HCT116 (cell line): ENCODE data around the gene PNKP. TPM values are rescaled to one million over a fixed set of nuclear protein-coding genes. Genes with fewer than 3 reads are reported as not detected.

Source experiments
- ATAC-seq: fragments of 200-7000 bp; cut with Tn5 transposase; 2 replicates; pipeline ENCODE4 v1.9.1; 2020; ENCODE audit warnings: mild to moderate bottlenecking, moderate library complexity
- BruUV-seq: library from RNA; stranded (reverse); fragments of 400-500 nt; replicated peaks from 2 replicates; lab custom pipeline; 2021; lab: Mats Ljungman, UMichigan
- CTCF ChIA-PET: fragments of 300-600 bp; sonication (Branson Sonifier 250); formaldehyde crosslinking; loops from one replicate; lab custom pipeline; 2021; ENCODE audit warnings: antibody characterized with exemption; lab: Charles Lee
- POLR2A ChIA-PET: fragments of 300-600, 350-600 bp; sonication (Branson Sonifier 250); formaldehyde crosslinking; loops from one replicate; lab custom pipeline; 2021; ENCODE audit warnings: antibody characterized with exemption; lab: Charles Lee
- RAD21 ChIA-PET, 2 experiments: fragments of 300-600 bp; sonication (Branson Sonifier 250); formaldehyde crosslinking; loops; one replicate each; lab custom pipeline; 2023; ENCODE audit warnings: low total read pairs in 2 of 2; ENCODE audit not compliant: uncharacterized antibody in 2 of 2, unreplicated experiment in 2 of 2, low non-redundant PET in 1 of 2; lab: Charles Lee
- DNase-seq: peaks from one replicate; pipeline ENCODE4 v3.0.0-alpha.2; 2010; ENCODE audit warnings: low read depth, low spot score
- H2AFZ ChIP-seq: fragments of 200-600 bp; shearing (Covaris generic), sonication (generic); 2 replicates; pipeline ENCODE4 v1.6.1; 2017; ENCODE audit warnings: low read depth, mixed run types, mixed read lengths, antibody characterized with exemption, low read length; ENCODE audit not compliant: poor library complexity, severe bottlenecking
- H3K27ac ChIP-seq: 2 replicates; pipeline ENCODE4 v1.5.1; 2012; ENCODE audit warnings: low read depth, low read length
- H3K27me3 ChIP-seq: fragments of 200-600 bp; sonication (generic); 2 replicates; pipeline ENCODE4 v1.6.1; 2016; ENCODE audit warnings: mixed run types, low read length, mixed read lengths; ENCODE audit not compliant: insufficient read depth
- H3K36me3 ChIP-seq, 2 experiments: fragments of 200-500 bp in 1 of 2; fragments of 200-600 bp in 1 of 2; sonication (Bioruptor generic) in 1 of 2; sonication (generic) in 1 of 2; 2 replicates each; pipeline versions ENCODE4 v1.5.1 to v1.6.1; 2014 to 2016; ENCODE audit warnings: low read length in 2 of 2, inconsistent platforms in 1 of 2, mixed read lengths in 1 of 2, mixed run types in 1 of 2; ENCODE audit not compliant: insufficient read depth in 2 of 2, control insufficient read depth in 1 of 2
- H3K4me1 ChIP-seq, 2 experiments: fragments of 200-600 bp in 1 of 2; sonication (generic) in 1 of 2; 2 replicates each; pipeline versions ENCODE4 v1.5.1 to v1.6.1; 2012 to 2017; ENCODE audit warnings: low read length in 2 of 2, inconsistent platforms in 1 of 2, mild to moderate bottlenecking in 1 of 2, mixed read lengths in 1 of 2, mixed run types in 1 of 2, moderate library complexity in 1 of 2; ENCODE audit not compliant: insufficient read depth in 2 of 2, control insufficient read depth in 1 of 2
- H3K4me2 ChIP-seq: fragments of 200-600 bp; sonication (generic); 2 replicates; pipeline ENCODE4 v1.6.1; 2017; ENCODE audit warnings: mixed run types, low read length, mixed read lengths
- H3K4me3 ChIP-seq, 2 experiments: fragments of 200-600 bp in 1 of 2; sonication (generic) in 1 of 2; replicated peaks in 1 of 2; 2 replicates each; pipeline ENCODE4 v1.5.1; 2011 to 2016; ENCODE audit warnings: low read length in 2 of 2, control low read depth in 1 of 2, low read depth in 1 of 2, mild to moderate bottlenecking in 1 of 2, mixed read lengths in 1 of 2, mixed run types in 1 of 2
- H3K79me2 ChIP-seq: fragments of 200-600 bp; sonication (generic); 2 replicates; pipeline ENCODE4 v1.6.1; 2017; ENCODE audit warnings: mild to moderate bottlenecking, mixed run types, low read length, moderate library complexity, mixed read lengths; ENCODE audit not compliant: insufficient read depth
- H3K9ac ChIP-seq: fragments of 200-600 bp; sonication (generic); 2 replicates; pipeline ENCODE4 v1.6.1; 2016; ENCODE audit warnings: low read length, mixed read lengths
- H3K9me2 ChIP-seq: fragments of 200-600 bp; sonication (generic), shearing (Covaris generic); 2 replicates; pipeline ENCODE4 v1.6.1; 2017; ENCODE audit warnings: mixed run types, mild to moderate bottlenecking, moderate library complexity; ENCODE audit not compliant: insufficient read depth
- H3K9me3 ChIP-seq, 2 experiments: fragments of 200-500 bp in 1 of 2; fragments of 200-600 bp in 1 of 2; sonication (Bioruptor generic) in 1 of 2; sonication (generic) in 1 of 2; 2 replicates each; pipeline ENCODE4 v1.6.1; 2014 to 2017; ENCODE audit warnings: low read length in 2 of 2, mixed read lengths in 2 of 2, inconsistent platforms in 1 of 2, low read depth in 1 of 2, mild to moderate bottlenecking in 1 of 2, mixed run types in 1 of 2, moderate library complexity in 1 of 2; ENCODE audit not compliant: control insufficient read depth in 1 of 2, insufficient read depth in 1 of 2
- H4K20me1 ChIP-seq: fragments of 200-600 bp; sonication (generic), shearing (Covaris generic); 2 replicates; pipeline ENCODE4 v1.6.1; 2017; ENCODE audit warnings: mixed run types, mild to moderate bottlenecking, moderate library complexity; ENCODE audit not compliant: insufficient read depth
- EGR1 ChIP-seq: IDR thresholded peaks from 2 replicates; pipeline ENCODE4 v1.6.1; 2012; ENCODE audit warnings: low read depth
- EZH2phosphoT487 ChIP-seq: fragments of 200-600 bp; IDR thresholded peaks from 2 replicates; pipeline ENCODE4 v1.6.1; 2018; ENCODE audit warnings: antibody characterized with exemption, borderline replicate concordance
- JUND ChIP-seq: IDR thresholded peaks from 2 replicates; pipeline ENCODE4 v1.6.1; 2012
- POLR2AphosphoS5 ChIP-seq: IDR thresholded peaks from 2 replicates; pipeline ENCODE4 v1.6.1; 2011; ENCODE audit warnings: mild to moderate bottlenecking, low read depth, low read length, moderate library complexity
- RAD21 ChIP-seq: IDR thresholded peaks from 2 replicates; pipeline ENCODE4 v1.6.1; 2012; ENCODE audit warnings: low read depth, mild to moderate bottlenecking
- SIN3A ChIP-seq: IDR thresholded peaks from 2 replicates; pipeline ENCODE4 v1.6.1; 2012; ENCODE audit warnings: low read depth
- SRF ChIP-seq: IDR thresholded peaks from 2 replicates; pipeline ENCODE4 v1.6.1; 2012; ENCODE audit warnings: low read depth
- YY1 ChIP-seq: IDR thresholded peaks from 2 replicates; pipeline ENCODE4 v1.6.1; 2011; ENCODE audit warnings: low read length, low read depth, moderate library complexity, mild to moderate bottlenecking; ENCODE audit not compliant: insufficient replicate concordance; ENCODE audit errors: extremely low read depth
- intact Hi-C: fragments of 100-400 bp; cut with micrococcal nuclease; formaldehyde crosslinking; loops from 2 replicates; pipeline ENCODE4 v1.10.0; 2022
- total RNA-seq: library from RNA; stranded (reverse); gene quantifications from one replicate; pipeline ENCODE4 v1.2.1, GENCODE V29; 2021; ENCODE audit not compliant: unreplicated experiment
- TF ChIP-seq, protein P1 (sequence below): IDR thresholded peaks from 2 replicates; pipeline ENCODE4 v1.6.1; 2012

PNKP gene
- total RNA-seq, 1 experiment from 2014 or later, result 129 TPM

- intact Hi-C loops, result no loop called here
- H3K4me2 ChIP-seq, result no peak overlapping the region
- TF ChIP-seq, protein P1, sequence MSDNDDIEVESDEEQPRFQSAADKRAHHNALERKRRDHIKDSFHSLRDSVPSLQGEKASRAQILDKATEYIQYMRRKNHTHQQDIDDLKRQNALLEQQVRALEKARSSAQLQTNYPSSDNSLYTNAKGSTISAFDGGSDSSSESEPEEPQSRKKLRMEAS, result no peak
- no peak for TF ChIP-seq SIN3A
- no peak for TF ChIP-seq EGR1
- TF ChIP-seq SRF, result no peak
- no peak overlapping the region for H3K4me3 ChIP-seq
- H2AFZ ChIP-seq, result no peak overlapping the region
- CTCF ChIA-PET, result no interaction called here
- RAD21 ChIA-PET, result no interaction called here
- POLR2A ChIA-PET, result no interaction called here
- H3K9me2 ChIP-seq, result no peaks in the 10 kb centered on the region
- no peaks in the 10 kb centered on the region for H4K20me1 ChIP-seq
- no peak overlapping the region for H3K27ac ChIP-seq
- no TSS peak for BruUV-seq
- no peaks in the 10 kb centered on the region for H3K9me3 ChIP-seq
- H3K4me1 ChIP-seq, result peaks cover 17 to 20% of the 10 kb centered on the region in 2 experiments
- DNase-seq, result no peak
- H3K27me3 ChIP-seq, result no peaks in the 10 kb centered on the region
- H3K36me3 ChIP-seq, result peaks cover 3 to 4% of the 10 kb centered on the region in 2 experiments; a peak in 3 of 4 replicates
- H3K79me2 ChIP-seq, result no peaks in the 10 kb centered on the region
- no peak overlapping the region for H3K9ac ChIP-seq
- no peak for ATAC-seq
Measured at GRCh38 chr19:49844138-49845095, 23.0 kb downstream of the PNKP start.

DNA sequence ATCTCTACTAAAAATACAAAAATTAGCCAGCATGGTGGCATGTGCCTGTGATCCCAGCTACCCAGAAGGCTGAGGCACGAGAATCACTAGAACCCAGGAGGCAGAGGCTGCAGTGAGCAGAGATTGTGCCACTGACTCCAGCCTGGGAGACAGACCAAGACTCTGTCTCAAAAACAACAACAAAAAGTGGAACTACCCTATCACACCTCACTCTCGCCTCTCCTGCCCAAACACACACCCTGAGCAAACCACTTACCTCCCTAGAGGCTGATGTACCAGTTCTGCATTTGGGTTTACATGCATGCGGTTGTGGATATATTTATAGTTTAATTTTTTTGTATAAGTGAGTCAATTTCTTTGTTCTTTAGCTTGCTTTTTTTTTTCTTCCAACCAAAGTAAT is 24.1 kb downstream of the PNKP start:
- POLR2A ChIA-PET, result no interaction called here
- Histone ChIP-seq H3K9me2 (no peaks in the 10 kb centered on the region), H3K27me3 (no peaks in the 10 kb centered on the region), H3K4me2 (no peak overlapping the region), H4K20me1 (no peaks in the 10 kb centered on the region), H3K27ac (no peak overlapping the region), H3K79me2 (no peaks in the 10 kb centered on the region), H2AFZ (no peak overlapping the region), H3K36me3 (peaks cover 12 to 15% of the 10 kb centered on the region in 2 experiments), H3K4me3 (no peak overlapping the region), H3K9me3 (no peaks in the 10 kb centered on the region), H3K9ac (no peak overlapping the region), H3K4me1 (peaks cover 8% of the 10 kb centered on the region in 2 experiments)
- BruUV-seq, result no TSS peak
- no peak for DNase-seq
- RAD21 ChIA-PET, result no interaction called here
- CTCF ChIA-PET, result no interaction called here
- intact Hi-C loops, result no loop called here
- TF ChIP-seq EZH2phosphoT487 (no peak), JUND (no peak), POLR2AphosphoS5 (no peak), SIN3A (no peak), EGR1 (no peak), YY1 (no peak), RAD21 (no peak)
- no peak for ATAC-seq
